GM19043 (cell line): ENCODE data around the gene ZC3H7B.
"Not testable (repeated sequence)": the region's sequence is repeated elsewhere in the genome, so short reads cannot be mapped to it uniquely, and the experiment has no call there.

Source experiments
- ATAC-seq: cut with Tn5 transposase; IDR thresholded peaks from one replicate; pipeline ENCODE4 v1.9.1; 2021; ENCODE audit warnings: low read depth; ENCODE audit not compliant: unreplicated experiment

The ZC3H7B gene

DNA sequence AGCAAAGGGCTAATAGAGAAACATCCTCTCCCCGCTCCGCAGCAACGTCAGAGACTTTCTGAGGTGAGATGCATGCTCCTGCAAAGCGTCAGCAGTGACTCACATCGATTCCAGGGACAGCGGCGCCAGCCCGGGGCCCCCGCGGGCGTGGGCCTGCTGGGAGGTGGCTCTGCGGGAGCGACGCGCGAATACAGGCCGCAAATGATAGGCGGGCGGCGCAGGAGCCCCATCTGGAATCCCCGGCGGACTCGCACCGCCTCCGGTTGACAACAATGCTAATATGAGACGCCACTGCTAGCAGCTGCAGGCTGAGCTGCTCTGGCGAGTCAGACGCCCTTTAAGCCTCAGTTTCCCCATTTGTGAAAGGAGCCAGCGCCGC lies 15.9 kb upstream of the ZC3H7B start:
- ATAC-seq = no peak

DNA sequence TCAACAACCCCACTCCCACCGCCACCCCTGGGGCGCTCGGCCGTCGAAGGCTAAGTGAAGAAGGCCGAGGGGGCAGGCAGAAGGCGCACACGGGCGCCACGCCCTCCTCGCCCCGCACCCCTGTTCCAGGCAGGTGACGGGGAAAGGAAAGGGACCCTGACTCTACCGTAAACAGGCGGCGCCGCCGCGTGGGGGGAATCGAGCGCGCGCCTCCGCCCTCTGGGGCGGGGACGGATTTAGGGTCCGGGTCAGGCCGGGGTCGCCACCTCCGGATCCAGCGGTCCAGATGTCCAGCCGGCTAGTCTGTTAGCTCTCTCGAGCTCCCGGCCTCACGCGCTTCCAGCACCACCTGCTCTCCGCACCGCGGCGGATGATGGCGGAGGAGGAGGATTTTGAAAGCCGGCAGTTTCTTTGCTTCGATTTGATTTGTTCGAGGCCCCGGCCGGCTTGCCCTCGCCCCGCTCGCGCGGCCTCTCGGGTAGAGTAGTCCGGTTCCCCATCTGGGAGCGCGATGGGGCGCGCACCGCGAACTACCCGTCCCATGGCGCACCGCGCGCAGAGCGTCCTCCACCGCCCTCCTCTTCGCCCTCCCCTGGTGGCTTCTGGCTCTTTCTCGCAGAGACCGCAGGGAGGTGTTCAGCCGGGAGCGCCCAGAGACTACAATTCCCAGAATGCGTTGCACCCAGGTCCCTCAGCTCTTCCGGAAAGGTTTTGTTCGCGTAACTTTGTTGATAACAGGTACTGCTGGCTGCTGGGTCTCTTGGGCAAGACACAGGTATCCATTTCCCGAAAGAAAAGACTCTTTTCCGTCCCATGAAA lies 15.3 kb upstream of the ZC3H7B start, which contains the start of gene RANGAP1:
Gene RANGAP1, minus strand, starts transcription at position 368 of the 819 bp plus-strand sequence. CDS start 5,143 bp downstream, outside the sequence.
- peak; percentile 95 for ATAC-seq

DNA sequence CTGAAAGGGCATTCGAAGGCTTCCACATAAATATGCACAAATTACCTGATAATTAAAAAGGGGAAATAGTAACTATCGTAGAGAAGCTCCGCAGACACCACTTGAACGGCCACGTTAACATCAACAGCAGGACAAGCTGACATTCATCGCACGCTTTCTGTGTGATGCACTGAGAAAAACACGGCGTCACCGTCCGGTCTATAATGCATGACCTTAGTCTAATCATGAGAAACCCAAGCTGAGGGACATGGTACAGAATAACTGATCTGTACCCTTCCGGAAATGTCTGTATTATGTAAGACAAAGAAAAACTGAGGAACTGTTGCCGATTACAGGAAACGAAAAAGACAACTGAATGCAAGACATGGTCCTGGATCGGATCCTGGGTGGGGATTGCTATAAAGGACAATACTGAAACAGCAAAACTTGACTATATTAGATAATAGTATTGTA lies 14.7 kb upstream of the ZC3H7B start:
- peak; percentile 17 for ATAC-seq

DNA sequence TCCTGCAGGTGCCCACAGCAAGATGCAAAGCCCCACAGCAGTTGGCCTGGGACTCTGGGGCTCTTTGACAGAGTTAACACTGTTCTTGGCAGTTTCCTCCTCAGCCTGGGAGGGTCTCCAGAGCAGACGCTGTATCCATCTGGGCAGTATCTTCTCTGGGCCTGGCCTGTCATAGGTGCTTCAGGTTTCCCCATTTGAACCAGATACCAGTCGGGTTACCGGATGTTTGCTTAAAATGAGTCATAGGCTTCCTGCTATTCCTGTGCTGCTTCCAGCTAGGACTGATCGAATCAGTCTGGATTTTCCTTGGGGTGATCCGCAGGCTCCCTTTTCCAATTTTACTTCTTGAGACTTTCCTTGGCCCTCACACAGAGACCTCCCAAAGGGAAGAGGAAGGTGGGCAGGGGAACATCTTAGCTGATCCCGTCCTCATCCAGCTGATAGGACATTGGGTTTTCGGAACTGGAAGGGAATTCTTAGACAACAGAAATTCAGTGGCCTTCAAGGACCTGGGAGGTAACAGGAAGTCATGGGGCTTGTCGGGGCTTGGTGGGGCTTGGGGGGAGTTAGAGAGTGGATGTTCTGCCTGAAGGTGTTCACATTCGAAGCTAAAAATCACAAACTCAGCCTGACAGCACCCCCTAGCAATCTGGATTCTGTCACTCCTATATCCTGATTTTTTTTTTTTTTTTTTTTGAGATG lies 12.9 kb upstream of the ZC3H7B start:
- no peak for ATAC-seq

DNA sequence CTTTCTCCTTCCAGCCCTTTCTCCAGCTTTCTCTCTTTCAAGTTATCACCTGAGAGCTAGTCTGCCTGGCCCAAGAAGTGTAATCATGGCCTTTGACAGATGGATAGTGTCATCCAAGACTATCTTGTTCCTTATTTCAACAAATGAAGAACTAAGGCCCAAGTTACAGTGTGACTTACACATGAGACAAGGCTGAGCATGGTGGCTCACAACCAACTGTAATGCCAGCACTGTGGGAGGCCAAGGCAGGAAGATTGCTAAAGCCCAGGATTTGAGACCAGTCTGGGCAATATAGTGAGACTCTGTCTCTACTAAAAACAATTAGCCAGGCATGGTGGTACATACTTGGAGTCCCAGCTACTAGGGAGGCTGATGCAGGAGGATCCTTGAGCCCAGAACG lies 11.7 kb upstream of the ZC3H7B start:
- ATAC-seq = no peak

DNA sequence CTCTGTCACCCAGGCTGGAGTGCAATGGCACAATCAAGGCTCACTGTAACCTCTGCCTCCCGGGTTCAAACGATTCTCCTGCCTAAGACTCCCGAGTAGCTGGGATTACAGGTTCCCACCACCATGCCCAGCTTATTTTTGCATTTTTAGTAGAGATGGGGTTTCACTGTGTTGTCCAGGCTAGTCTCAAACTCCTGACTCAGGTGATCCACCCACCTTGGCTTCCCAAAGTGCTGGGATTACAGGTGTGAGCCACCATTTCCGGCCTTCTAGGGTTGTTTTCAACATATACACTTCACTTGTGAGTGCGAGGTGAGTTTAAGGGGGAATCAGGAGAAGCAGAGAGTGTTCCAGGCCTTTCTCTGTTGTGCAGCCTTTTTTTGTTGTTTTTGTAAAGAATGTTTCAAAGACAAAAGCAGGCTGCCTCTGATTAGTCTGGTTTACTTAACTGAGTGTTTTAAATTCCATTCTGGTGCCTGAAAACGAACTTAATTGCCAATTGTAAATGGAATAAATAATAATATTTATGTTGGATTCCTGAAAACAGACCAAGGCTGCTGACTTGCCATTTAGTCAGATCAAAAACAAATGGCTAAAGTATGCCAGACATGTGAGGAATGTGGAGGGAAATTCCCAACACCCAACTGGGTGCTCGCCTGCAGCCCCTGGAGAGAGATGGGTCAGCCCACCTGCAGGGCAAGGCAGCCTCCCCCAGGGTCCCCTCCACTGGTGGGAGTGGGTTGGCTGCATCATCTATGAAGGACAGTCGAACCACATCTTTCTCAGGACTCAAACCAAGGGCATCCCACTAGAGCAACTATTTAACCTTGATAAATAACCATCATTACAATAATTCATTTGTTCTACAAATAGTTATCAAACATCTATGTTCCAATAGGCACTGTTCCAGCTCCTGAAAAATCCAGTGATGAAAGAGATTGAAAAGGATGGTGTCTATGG lies 10.8 kb upstream of the ZC3H7B start:
- no peak for ATAC-seq

DNA sequence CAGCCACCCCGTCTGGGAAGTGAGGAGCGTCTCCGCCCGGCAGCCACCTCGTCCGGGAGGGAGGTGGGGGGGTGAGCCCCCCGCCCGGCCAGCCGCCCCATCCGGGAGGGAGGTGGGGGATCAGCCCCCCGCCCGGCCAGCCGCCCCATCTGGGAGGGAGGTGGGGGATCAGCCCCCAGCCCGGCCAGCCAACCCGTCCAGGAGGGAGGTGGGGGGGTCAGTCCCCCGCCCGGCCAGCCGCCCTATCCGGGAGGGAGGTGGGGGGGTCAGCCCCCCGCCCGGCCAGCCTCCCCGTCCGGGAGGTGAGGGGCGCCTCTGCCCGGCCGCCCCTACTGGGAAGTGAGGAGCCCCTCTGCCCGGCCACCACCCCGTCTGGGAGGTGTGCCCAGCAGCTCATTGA lies 6.5 kb upstream of the ZC3H7B start:
- not testable (repeated sequence) for ATAC-seq

DNA sequence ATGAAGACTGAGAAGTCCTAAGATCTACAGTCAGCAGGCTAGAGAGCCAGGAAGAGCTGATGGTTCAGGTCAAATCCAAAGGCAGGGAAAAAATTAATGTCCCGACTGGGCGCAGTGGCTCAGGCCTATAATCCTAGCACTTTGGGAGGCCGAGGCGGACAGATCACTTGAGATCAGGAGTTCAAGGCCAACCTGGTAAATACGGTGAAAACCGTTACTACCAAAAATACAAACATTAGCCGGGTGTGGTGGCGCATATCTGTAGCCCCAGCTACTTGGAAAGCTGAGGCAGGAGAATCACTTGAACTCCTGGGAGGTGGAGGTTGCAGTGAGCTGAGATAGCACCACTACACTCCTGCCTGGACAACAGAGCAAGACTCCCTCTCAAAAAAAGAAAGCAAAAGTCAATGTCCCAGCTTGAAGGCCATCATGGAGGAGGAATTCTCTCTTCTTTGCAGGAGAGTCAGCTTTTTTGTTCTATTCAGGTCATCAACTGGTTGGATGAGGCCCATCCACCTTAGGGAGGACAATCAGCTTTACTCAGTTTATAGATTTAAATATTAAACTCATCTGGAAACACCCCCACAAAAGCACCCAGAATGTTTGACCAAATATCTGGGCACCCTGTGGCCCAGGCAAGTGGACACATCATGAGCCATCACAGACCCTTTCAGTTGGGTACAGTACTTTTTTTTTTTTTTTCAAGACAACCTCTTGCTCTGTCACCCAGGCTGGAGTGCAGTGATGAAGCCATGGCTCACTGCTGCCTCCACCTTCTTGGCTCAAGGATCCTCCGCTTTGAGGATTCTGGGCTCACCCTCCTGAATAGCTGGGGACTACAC lies 4.3 kb upstream of the ZC3H7B start:
- ATAC-seq = no peak

DNA sequence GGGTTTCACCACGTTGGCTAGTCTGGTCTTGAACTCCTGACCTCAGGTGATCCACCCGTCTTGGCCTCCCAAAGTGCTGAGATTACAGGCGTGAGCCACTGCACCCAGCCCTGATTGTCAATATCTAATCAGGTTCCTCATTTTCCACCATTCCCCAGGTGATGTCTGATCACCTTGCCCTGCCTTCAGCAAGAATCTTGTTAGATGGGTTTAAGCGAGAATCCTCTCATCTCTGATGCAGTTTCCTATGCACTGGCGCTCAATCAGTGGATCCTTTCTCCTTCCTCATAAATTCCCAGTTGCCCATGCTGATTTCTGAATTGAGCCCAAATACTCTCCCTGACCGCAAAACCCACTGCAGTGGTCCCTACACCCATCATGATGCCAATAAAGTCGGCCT lies 664 bp upstream of the ZC3H7B start:
- no peak for ATAC-seq

DNA sequence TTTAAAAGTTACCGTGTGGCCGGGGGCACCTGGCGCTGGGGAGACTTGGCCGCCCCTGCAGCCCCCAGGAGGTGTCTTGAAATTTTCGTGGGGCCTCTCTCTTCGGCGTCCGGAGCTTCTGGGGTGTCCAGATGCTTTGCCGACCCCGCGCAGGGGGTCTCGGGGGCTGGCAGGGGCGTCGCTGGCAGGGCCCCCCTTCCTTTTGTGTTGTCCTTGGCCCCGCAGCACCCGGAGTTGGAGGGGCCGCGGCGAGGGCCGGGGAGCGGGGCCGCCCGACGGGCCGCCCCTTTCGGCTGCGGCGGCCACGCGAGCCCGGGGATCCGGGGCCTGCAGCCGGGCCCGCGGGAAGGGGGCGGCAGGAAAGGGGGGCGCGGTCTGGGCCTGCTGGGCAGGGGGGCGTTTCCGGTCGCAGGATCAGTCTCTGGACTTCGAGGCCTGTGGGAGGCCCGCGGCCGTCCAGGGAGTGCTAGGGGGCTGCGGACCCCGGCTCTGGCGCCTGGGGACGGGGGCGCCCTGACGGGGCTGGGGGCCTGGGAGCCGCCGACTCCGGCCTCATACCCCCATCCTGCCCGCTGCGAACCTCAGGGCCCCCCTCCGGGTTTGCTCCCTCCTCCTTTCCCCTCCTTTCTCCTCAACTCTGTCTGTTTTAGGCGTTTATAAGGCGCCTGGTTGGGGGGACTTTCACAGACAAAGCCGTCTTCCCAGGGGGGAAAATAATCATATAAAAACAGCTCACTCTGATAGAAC lies 869 bp downstream of the ZC3H7B start:
- no peak for ATAC-seq

DNA sequence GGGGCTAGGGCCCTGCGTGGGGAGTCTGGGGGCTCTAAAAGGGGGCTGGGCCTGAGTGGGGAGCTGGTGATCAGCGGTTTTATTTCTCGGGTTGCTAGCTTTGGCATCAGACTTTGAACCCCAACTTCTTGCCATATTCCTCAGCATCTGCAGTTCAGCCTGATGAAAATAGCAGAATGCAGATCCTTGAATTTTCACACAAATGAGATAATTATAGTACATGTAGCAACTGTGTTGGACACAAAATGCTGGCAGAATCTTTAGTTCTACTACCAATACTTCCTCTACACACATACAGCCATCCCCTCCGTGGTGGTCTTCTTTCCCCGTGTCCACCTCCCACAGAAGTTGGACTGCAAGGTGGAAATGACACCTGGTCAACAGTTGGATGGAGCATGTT lies 1.5 kb downstream of the ZC3H7B start:
- no peak for ATAC-seq

DNA sequence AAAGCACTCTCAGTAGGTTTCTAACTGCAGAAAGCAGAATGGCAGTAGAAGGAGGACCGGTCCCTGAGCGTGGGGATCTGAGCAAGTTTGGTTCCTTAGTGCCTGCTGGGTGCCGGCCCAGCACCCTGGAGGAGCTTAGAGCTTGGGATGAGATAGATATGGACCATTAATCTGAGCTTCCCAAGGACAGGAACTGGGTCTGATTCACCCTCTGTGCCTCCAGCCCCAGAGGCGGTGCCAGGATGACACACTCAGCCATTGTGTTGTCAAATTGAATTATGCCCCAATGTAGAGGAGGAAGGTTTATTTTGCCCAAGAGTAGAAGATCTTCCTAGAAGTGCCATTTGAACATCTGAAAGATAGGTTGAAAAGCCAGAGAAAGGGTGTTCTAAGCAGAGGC lies 4.3 kb downstream of the ZC3H7B start:
- ATAC-seq = no peak

DNA sequence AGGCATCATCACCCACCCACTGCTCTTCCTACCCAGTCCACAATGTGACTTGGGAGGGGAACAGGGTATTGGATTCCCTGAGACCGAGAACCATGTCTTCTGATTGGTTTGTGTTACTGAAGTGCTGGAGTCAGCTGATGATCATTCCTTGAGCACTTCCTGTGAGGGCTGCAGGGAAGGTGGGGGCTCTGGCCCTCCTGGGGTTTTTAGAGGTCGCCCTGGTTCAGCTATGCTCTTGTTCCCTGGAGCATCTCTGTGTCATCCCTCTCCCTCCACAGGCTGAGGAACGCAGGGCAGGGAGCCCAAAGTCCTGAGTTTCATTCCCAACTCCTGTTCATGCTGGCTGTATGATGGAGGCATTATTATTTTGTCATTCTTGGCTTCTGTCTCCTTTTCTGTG lies 6.7 kb downstream of the ZC3H7B start:
- no peak for ATAC-seq

DNA sequence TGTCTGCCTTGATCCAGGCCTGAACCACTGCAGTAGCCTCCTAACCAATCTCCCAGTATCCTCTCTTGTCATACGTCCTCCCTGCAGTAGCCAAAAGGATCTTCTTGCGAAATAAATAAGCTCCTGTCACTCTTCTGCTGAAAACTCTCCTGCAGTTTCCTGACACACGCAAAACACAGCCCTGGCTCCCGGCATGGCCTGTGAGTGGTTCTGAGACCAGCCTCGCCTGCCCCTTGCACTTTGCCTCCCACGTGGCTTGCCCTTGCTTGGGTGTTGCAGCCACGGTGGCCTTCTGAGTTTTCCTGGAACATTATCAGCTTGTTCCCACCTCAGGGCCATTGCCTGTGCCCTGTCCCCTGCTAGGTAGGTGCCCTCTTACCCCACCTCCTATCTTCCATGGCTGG lies 7.2 kb downstream of the ZC3H7B start:
- no peak for ATAC-seq

DNA sequence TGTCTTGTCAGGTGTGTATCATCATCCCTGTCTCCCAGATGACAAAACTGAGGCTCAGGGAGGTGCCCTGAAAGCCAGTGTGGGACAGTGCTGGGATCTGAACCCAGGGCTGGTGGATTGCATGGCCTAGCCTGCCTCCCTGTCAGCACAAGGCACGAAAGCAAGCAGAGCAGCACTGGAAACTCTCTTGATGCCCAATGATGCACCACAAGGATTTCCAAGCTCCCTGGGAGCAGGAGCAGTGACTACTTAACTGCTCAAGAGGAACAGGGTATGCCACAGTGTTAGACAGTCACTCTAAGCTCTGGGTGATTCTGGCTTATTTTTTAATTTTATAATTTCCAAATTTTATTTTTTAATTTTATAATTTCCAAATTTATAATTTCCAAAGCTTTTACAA lies 9.0 kb downstream of the ZC3H7B start:
- ATAC-seq = no peak

DNA sequence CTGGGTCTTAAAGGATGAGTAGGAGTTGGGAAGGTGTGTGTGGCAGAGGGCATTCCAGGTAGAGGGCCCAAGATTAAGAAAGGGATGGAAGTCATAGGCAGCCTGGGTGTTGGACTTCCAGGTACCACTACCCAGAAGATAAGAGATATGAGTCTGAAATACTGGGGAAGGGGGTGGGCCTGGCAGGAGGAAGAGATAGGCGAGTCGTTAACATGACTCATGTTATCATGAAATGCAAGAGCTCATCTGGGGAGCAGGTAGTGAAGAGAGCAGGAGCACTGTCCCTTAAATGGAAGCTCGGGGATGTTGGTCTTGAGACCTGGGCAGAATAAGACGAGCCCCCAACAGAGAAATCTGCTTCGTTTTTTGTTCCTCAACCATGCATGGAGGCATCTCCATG lies 10.2 kb downstream of the ZC3H7B start:
- no peak for ATAC-seq

DNA sequence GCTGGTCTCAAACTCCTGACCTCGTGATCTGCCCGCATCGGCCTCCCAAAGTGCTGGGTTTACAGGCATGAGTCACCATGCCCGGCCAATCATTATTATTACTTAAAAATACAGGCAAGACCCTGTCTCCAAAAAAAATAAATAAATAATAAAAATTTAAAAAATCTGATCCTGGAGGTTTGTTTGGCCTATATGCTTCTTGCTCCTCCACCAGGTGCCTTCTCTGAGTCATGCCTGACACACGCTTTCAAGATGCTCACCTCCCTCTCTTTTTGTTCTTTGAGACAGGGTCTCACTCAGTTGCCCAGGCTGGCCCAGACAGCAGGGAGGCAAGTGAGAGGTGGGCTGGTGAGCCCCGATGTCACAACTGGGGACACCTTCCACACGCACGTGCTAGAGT lies 13.5 kb downstream of the ZC3H7B start:
- no peak for ATAC-seq

DNA sequence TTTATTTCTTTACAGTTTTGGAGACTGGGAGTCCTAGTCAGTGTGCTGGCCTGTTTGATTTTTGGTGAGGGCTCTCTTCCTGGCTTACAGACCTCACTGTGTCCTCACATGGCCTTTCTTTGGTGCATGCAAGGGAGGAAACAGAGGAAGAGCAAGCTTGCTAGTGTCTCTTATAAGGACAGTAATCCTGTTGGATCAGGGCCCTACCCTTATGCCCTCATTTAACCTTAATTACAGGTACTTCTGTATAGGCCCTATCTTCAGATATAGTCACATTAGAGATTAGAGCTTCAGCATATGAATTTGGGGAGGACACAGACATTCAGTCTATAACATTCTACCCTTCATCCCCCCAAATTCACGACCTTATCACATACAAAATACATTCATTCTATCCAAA lies 14.3 kb downstream of the ZC3H7B start:
- ATAC-seq = no peak
